ENCODE measurements around the gene PRIM1. TPM values are rescaled to one million over a fixed set of nuclear protein-coding genes. Genes with fewer than 3 reads are reported as not detected.

Gene PRIM1
- total and polyA plus RNA-seq, 2 of the 13 experiments (the other 11 are each of a cell fraction or from before 2014, with no cell fraction given) = 30.0 to 47.3 TPM

DNA sequence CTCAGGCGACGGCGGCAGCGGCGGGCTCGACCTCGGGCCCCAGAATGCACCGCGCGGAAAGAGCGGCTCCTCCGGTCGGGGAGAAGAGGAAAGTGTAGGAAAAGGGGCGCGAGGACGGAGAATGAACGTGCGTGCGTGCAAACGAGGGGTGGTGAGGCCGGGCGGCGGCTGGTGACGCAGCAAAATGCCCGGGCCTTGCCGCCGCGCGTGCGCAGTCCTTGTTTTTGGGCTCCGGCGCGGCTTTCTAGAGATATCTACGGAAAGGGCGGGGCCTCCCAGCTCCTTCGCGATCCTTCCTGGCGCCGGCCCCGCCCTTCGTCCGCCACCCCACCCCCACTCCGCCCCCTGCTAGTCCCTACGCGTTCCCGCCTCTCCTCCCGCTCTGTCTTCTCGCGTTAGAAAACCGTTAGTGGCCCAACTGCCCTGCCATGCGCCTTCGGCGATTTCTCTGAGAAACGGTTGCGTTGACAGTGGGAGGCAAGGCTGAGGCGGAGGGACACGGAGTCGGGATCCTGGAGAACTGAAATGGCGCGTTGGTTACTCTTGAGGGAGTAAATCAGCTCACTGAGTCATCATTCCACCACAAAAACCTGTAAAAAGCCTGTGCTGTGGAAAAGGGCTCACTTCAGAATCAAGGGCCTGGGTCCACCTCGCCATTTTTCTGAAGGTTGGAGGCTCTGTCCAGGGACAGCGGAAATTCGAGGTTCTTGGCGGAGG lies 63.8 kb downstream of the PRIM1 start, which contains the start of gene PTGES3 (continued):
- TF ChIP-seq, protein P1, sequence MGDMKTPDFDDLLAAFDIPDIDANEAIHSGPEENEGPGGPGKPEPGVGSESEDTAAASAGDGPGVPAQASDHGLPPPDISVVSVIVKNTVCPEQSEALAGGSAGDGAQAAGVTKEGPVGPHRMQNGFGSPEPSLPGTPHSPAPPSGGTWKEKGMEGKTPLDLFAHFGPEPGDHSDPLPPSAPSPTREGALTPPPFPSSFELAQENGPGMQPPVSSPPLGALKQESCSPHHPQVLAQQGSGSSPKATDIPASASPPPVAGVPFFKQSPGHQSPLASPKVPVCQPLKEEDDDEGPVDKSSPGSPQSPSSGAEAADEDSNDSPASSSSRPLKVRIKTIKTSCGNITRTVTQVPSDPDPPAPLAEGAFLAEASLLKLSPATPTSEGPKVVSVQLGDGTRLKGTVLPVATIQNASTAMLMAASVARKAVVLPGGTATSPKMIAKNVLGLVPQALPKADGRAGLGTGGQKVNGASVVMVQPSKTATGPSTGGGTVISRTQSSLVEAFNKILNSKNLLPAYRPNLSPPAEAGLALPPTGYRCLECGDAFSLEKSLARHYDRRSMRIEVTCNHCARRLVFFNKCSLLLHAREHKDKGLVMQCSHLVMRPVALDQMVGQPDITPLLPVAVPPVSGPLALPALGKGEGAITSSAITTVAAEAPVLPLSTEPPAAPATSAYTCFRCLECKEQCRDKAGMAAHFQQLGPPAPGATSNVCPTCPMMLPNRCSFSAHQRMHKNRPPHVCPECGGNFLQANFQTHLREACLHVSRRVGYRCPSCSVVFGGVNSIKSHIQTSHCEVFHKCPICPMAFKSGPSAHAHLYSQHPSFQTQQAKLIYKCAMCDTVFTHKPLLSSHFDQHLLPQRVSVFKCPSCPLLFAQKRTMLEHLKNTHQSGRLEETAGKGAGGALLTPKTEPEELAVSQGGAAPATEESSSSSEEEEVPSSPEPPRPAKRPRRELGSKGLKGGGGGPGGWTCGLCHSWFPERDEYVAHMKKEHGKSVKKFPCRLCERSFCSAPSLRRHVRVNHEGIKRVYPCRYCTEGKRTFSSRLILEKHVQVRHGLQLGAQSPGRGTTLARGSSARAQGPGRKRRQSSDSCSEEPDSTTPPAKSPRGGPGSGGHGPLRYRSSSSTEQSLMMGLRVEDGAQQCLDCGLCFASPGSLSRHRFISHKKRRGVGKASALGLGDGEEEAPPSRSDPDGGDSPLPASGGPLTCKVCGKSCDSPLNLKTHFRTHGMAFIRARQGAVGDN (CRISPR knock-in tag; IDR thresholded peaks at IDR 0.05) = peak; percentile 100
- TF ChIP-seq, protein P2, sequence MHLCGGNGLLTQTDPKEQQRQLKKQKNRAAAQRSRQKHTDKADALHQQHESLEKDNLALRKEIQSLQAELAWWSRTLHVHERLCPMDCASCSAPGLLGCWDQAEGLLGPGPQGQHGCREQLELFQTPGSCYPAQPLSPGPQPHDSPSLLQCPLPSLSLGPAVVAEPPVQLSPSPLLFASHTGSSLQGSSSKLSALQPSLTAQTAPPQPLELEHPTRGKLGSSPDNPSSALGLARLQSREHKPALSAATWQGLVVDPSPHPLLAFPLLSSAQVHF (CRISPR knock-in tag; IDR thresholded peaks at IDR 0.05) = peak; percentile 93; the same call in 1 of the 2 replicates
- TF ChIP-seq ZNF501 (CRISPR knock-in tag; IDR thresholded peaks at IDR 0.05) = peak; percentile 22
- peak; percentile 32; the same call in 1 of the 2 replicates for TF ChIP-seq MTF1 (CRISPR knock-in tag; IDR thresholded peaks at IDR 0.05)
- peak; percentile 65 for TF ChIP-seq TAF15 (IDR thresholded peaks at IDR 0.05; ENCODE audit: low read depth, low read length, poor library complexity, severe bottlenecking)
- no peak for TF ChIP-seq ZMYM3 (CRISPR knock-in tag; IDR thresholded peaks at IDR 0.05)
- peak; percentile 86; the same call in 1 of the 2 replicates for TF ChIP-seq KLF12 (CRISPR knock-in tag; IDR thresholded peaks at IDR 0.05; ENCODE audit: borderline replicate concordance)
- TF ChIP-seq ZBTB8A (CRISPR knock-in tag; IDR thresholded peaks at IDR 0.05; ENCODE audit: borderline replicate concordance, low read depth) = no peak
- TF ChIP-seq RXRA (CRISPR knock-in tag; IDR thresholded peaks at IDR 0.05) = peak; percentile 65; the same call in 1 of the 2 replicates
- TF ChIP-seq, protein P3, sequence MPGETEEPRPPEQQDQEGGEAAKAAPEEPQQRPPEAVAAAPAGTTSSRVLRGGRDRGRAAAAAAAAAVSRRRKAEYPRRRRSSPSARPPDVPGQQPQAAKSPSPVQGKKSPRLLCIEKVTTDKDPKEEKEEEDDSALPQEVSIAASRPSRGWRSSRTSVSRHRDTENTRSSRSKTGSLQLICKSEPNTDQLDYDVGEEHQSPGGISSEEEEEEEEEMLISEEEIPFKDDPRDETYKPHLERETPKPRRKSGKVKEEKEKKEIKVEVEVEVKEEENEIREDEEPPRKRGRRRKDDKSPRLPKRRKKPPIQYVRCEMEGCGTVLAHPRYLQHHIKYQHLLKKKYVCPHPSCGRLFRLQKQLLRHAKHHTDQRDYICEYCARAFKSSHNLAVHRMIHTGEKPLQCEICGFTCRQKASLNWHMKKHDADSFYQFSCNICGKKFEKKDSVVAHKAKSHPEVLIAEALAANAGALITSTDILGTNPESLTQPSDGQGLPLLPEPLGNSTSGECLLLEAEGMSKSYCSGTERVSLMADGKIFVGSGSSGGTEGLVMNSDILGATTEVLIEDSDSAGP (CRISPR knock-in tag; IDR thresholded peaks at IDR 0.05; ENCODE audit: borderline replicate concordance) = peak; percentile 83; the same call in 1 of the 2 replicates
- TF ChIP-seq HCFC1 (IDR thresholded peaks at IDR 0.05; ENCODE audit: low read depth, low read length) = peak; percentile 22; the same call in 1 of the 2 replicates
- 0 out of 2 replicates have a peak, but pooled peaks have one; percentile 39 for TF ChIP-seq BHLHE40 (IDR thresholded peaks at IDR 0.05; ENCODE audit: low read length)
- TF ChIP-seq ZNF451 (CRISPR knock-in tag; IDR thresholded peaks at IDR 0.05) = peak; percentile 92; the same call in 1 of the 2 replicates
- TF ChIP-seq ATF7-NPFF (CRISPR knock-in tag; IDR thresholded peaks at IDR 0.05; ENCODE audit: low read depth) = peak; percentile 92
- TF ChIP-seq U2AF1 (optimal IDR thresholded peaks at IDR 0.05; ENCODE audit: low read depth, low read length) = no peak
- peak; percentile 55 for TF ChIP-seq FOSL2 (CRISPR knock-in tag; IDR thresholded peaks at IDR 0.05)
- TF ChIP-seq ATF1 (CRISPR knock-in tag; IDR thresholded peaks at IDR 0.05) = peak; percentile 81
- TF ChIP-seq, protein P4, sequence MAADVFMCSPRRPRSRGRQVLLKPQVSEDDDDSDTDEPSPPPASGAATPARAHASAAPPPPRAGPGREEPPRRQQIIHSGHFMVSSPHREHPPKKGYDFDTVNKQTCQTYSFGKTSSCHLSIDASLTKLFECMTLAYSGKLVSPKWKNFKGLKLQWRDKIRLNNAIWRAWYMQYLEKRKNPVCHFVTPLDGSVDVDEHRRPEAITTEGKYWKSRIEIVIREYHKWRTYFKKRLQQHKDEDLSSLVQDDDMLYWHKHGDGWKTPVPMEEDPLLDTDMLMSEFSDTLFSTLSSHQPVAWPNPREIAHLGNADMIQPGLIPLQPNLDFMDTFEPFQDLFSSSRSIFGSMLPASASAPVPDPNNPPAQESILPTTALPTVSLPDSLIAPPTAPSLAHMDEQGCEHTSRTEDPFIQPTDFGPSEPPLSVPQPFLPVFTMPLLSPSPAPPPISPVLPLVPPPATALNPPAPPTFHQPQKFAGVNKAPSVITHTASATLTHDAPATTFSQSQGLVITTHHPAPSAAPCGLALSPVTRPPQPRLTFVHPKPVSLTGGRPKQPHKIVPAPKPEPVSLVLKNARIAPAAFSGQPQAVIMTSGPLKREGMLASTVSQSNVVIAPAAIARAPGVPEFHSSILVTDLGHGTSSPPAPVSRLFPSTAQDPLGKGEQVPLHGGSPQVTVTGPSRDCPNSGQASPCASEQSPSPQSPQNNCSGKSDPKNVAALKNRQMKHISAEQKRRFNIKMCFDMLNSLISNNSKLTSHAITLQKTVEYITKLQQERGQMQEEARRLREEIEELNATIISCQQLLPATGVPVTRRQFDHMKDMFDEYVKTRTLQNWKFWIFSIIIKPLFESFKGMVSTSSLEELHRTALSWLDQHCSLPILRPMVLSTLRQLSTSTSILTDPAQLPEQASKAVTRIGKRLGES (CRISPR knock-in tag; IDR thresholded peaks at IDR 0.05; ENCODE audit: borderline replicate concordance) = peak; percentile 69
- TF ChIP-seq NCOA2 (CRISPR knock-in tag; IDR thresholded peaks at IDR 0.05) = peak; percentile 72
- TF ChIP-seq ZNF7 (CRISPR knock-in tag; IDR thresholded peaks at IDR 0.05) = no peak
